ENCODE data around the gene RPP21.

- no peak for TF ChIP-seq CTCF (IDR thresholded peaks at IDR 0.05; ENCODE audit: poor library complexity, severe bottlenecking)
- no peak for TF ChIP-seq POLR2AphosphoS5 (IDR thresholded peaks at IDR 0.05)
- no peak for TF ChIP-seq EZH2 (IDR thresholded peaks at IDR 0.05; ENCODE audit: borderline replicate concordance, insufficient read depth, low read length, poor library complexity, severe bottlenecking)
Measured at GRCh38 chr6:30325150-30325872, 19.6 kb upstream of the RPP21 start.
